ENCODE data around the gene RIMBP2. TPM values are rescaled to one million over a fixed set of nuclear protein-coding genes. Genes with fewer than 3 reads are reported as not detected.

The RIMBP2 gene
- total and polyA plus RNA-seq, 2 experiments from 2014 or later, result 0.31 to 0.37 TPM

- TF ChIP-seq ZNF462 (CRISPR knock-in tag; IDR thresholded peaks at IDR 0.05) (no peak), ZNF331 (CRISPR knock-in tag; IDR thresholded peaks at IDR 0.05; ENCODE audit: low read depth) (no peak), NANOG (IDR thresholded peaks at IDR 0.05; ENCODE audit: borderline replicate concordance) (no peak)
Measured at GRCh38 chr12:130702966-130703732, 12.9 kb downstream of the RIMBP2 start (continued).

DNA sequence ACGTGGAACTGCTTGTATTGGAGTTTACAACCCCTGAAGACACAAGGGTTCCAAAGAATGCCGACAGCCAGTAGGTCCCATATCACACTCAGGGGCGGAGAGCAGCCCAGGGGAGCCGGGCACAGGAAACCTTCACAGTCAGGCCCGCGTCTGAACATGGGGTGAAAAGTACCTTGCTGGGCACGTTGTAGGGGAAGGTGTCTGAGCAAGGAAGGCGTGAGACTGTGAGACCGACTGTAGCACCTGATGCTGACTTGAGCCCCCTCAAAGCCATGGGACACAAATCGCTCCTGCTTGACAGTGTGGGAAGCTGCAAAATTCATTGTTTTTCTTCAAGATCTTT, 14.7 kb downstream of the RIMBP2 start:
- no peak overlapping the region for H3K27ac Mint-ChIP-seq
- H4K20me1 ChIP-seq (replicated peaks; ENCODE audit: insufficient read depth), result no peaks in the 10 kb centered on the region
- H3K27ac ChIP-seq (ENCODE audit: low read depth), result no peak overlapping the region
- H3K4me3 Mint-ChIP-seq, result no peak overlapping the region
- no peaks in the 10 kb centered on the region for H3K9me2 ChIP-seq (ENCODE audit: insufficient read depth)
- H3K9me3 Mint-ChIP-seq, result peaks cover 79% of the 10 kb centered on the region
- peaks cover 9% of the 10 kb centered on the region for H3K27me3 Mint-ChIP-seq (ENCODE audit: insufficient read depth, low read depth, poor library complexity)
- peaks cover 17% of the 10 kb centered on the region; the same call in 2 of the 3 replicates for H3K36me3 Mint-ChIP-seq (ENCODE audit: low read depth)
- no peaks in the 10 kb centered on the region for H3K27me3 ChIP-seq (ENCODE audit: insufficient read depth)
- H3K4me1 Mint-ChIP-seq, result peaks cover 9% of the 10 kb centered on the region; the same call in 2 of the 3 replicates
- H3K4me1 ChIP-seq (ENCODE audit: insufficient read depth), result no peaks in the 10 kb centered on the region
- H3K36me3 ChIP-seq (ENCODE audit: insufficient read depth), result no peaks in the 10 kb centered on the region
- no peaks in the 10 kb centered on the region for H3K79me2 ChIP-seq (replicated peaks; ENCODE audit: insufficient read depth)
- H3K4me3 ChIP-seq, result no peak overlapping the region
- no peak overlapping the region for H2AFZ ChIP-seq
- H3K4me2 ChIP-seq, result no peak overlapping the region
- ATAC-seq, result no peak
- DNase-seq (ENCODE audit: low spot score), result no peak
- H3F3A ChIP-seq (replicated peaks; ENCODE audit: low read depth), result no peaks in the 10 kb centered on the region
- no peak for TF ChIP-seq POLR2AphosphoS5 (IDR thresholded peaks at IDR 0.05; ENCODE audit: low read depth)
- TF ChIP-seq EZH2 (IDR thresholded peaks at IDR 0.05; ENCODE audit: low read depth, unreplicated experiment), result no peak
- TF ChIP-seq, protein P1, sequence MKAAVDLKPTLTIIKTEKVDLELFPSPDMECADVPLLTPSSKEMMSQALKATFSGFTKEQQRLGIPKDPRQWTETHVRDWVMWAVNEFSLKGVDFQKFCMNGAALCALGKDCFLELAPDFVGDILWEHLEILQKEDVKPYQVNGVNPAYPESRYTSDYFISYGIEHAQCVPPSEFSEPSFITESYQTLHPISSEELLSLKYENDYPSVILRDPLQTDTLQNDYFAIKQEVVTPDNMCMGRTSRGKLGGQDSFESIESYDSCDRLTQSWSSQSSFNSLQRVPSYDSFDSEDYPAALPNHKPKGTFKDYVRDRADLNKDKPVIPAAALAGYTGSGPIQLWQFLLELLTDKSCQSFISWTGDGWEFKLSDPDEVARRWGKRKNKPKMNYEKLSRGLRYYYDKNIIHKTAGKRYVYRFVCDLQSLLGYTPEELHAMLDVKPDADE (IDR thresholded peaks at IDR 0.05), result no peak
- no peak for TF ChIP-seq STAT1 (IDR thresholded peaks at IDR 0.05; ENCODE audit: unreplicated experiment)
- no peak for TF ChIP-seq CREB1 (CRISPR knock-in tag; IDR thresholded peaks at IDR 0.05; ENCODE audit: low read depth)
- TF ChIP-seq ZNF462 (CRISPR knock-in tag; IDR thresholded peaks at IDR 0.05), result no peak
- no peak for TF ChIP-seq NANOG (IDR thresholded peaks at IDR 0.05; ENCODE audit: borderline replicate concordance)
